ENCODE results near the gene PTDSS2. TPM values are rescaled to one million over a fixed set of nuclear protein-coding genes. Genes with fewer than 3 reads are reported as not detected.

The PTDSS2 gene
- total and polyA plus RNA-seq, 7 donors: 4.8 to 76.2 (median 30.1) TPM

DNA sequence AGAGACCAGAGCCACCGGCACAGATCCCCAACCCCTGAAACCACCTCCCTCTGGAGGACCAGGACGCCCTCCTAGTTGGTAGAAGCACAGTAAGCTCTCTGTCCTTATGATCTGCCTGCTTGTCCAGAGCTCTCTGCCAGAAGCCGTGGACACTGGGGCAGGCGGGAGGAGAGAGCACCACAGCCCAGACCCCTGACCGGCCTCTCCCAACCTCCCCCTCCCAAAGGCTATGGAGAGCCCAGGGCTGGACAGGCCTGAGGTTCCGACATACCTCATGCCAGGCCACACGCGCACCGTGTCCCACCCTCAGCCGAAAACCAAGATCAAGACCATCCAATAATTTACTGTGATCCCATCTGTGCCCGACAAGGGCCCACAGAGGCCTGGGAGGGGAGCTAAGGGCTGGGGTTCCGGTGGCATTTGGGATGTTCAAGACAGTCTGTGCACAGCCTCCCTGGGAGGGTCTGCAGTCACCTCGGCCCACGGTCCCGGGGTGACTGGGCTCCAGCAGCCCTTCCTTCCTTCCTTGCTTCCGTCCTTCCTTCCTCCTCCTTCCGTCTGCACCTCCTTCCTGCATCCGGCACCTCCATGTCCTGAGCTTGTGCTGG is 81.9 kb downstream of the PTDSS2 start:
- 90 to 91% methylated on average over 18 of the region's 18 CpGs for WGBS, 2 donors
- TF ChIP-seq EP300 (IDR thresholded peaks at IDR 0.05) (no peak), POLR2A (IDR thresholded peaks at IDR 0.05) (no peak), POLR2AphosphoS5 (IDR thresholded peaks at IDR 0.05) (no peak), CTCF (IDR thresholded peaks at IDR 0.05) (no peak)
- Histone ChIP-seq H3K27ac (no peak overlapping the region), H3K36me3 (peaks cover 0 to 28% (median 22%) of the 10 kb centered on the region in 4 donors), H3K27me3 (peaks cover 4 to 8% (median 6%) of the 10 kb centered on the region in 3 donors), H3K4me1 (peaks cover 0 to 28% (median 25%) of the 10 kb centered on the region in 4 donors), H3K4me3 (no peak overlapping the region), H3K9me3 (no peaks in the 10 kb centered on the region)
- intact Hi-C loops (cut with DNase I): loop anchor here (10.0 kb wide), 1 partner anchor 297 kb away; the partner anchor contains the start of genes PSMD13 and SIRT3
- no peak for DNase-seq

DNA sequence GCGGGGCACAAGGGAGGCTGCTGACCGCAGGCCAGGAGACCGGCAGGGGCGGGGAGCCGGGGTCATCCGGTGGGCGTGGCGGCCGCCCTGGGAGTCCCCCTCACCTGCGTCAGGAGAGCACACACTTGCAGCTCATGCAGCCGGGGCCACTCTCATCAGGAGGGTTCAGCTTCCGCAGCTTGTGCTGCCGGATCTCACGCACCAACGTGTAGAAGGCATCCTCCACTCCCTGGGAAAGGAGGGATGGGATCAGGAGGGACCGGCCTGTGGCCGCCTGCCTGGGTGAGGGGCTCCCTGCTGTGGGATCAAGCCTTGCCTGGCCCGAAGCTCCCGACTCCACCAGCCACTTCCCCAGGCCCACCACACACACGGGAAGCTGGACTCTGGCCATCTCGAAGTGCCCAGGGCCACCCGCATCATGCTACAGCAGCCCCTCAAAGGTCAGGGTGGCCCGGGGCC is 82.5 kb downstream of the PTDSS2 start:
- Histone ChIP-seq H3K27ac (no peak overlapping the region), H3K27me3 (peaks cover 9 to 14% (median 11%) of the 10 kb centered on the region in 3 donors), H3K9me3 (no peaks in the 10 kb centered on the region), H3K4me3 (no peak overlapping the region), H3K36me3 (peaks cover 0 to 28% (median 22%) of the 10 kb centered on the region in 4 donors), H3K4me1 (peaks cover 0 to 33% (median 30%) of the 10 kb centered on the region in 4 donors)
- intact Hi-C loops (cut with DNase I): loop anchor here (10.0 kb wide), 1 partner anchor 298 kb away; the partner anchor contains the start of genes PSMD13 and SIRT3
- WGBS, 2 donors: 88 to 91% methylated on average over 23 of the region's 23 CpGs
- no peak for TF ChIP-seq CTCF (IDR thresholded peaks at IDR 0.05)
- DNase-seq: no peak

- no peak for DNase-seq
- Histone ChIP-seq H3K27ac (no peak overlapping the region), H3K4me1 (peaks cover 0 to 37% (median 33%) of the 10 kb centered on the region in 4 donors), H3K27me3 (peaks cover 15 to 19% (median 16%) of the 10 kb centered on the region in 3 donors), H3K36me3 (peaks cover 0 to 28% (median 22%) of the 10 kb centered on the region in 4 donors), H3K4me3 (no peak overlapping the region), H3K9me3 (no peaks in the 10 kb centered on the region)
- 82 to 90% methylated on average over 33 of the region's 33 CpGs for whole genome bisulfite sequencing, 2 donors
- intact Hi-C loops (cut with DNase I): loop anchor here (10.0 kb wide), 1 partner anchor 298 kb away; the partner anchor contains the start of genes PSMD13 and SIRT3
- no peak for TF ChIP-seq POLR2A (IDR thresholded peaks at IDR 0.05)
- TF ChIP-seq EP300 (IDR thresholded peaks at IDR 0.05): no peak
- TF ChIP-seq CTCF (IDR thresholded peaks at IDR 0.05): no peak
- TF ChIP-seq POLR2AphosphoS5 (IDR thresholded peaks at IDR 0.05): no peak
These were observed 83.0 kb downstream of the PTDSS2 start for GRCh38 chr11:532986-533585.

GRCh38 chr11:533586-534395 is 83.7 kb downstream of the PTDSS2 start:
- no peaks in the 10 kb centered on the region for H3K9me3 ChIP-seq
- peaks cover 15 to 26% (median 18%) of the 10 kb centered on the region in 3 donors for H3K27me3 ChIP-seq
- peak overlapping the region; percentile 52 to 94 (median 80) for H3K4me3 ChIP-seq
- H3K27ac ChIP-seq: peak overlapping the region in 1 of 4 donors; percentile 84
- TF ChIP-seq EP300 (IDR thresholded peaks at IDR 0.05) (no peak), POLR2A (IDR thresholded peaks at IDR 0.05) (no peak), POLR2AphosphoS5 (IDR thresholded peaks at IDR 0.05) (no peak)
- intact Hi-C loops (cut with DNase I): loop anchor here (2.0 to 10.0 kb wide), 2 partner anchors 15 to 299 kb away; partner anchors contain the start of genes PSMD13 and SIRT3
- peaks cover 0 to 37% (median 33%) of the 10 kb centered on the region in 4 donors for H3K4me1 ChIP-seq
- peaks cover 0 to 28% (median 22%) of the 10 kb centered on the region in 4 donors for H3K36me3 ChIP-seq
- no peak for DNase-seq
- 94 to 95% methylated on average over 37 of the region's 37 CpGs for WGBS, 2 donors
